Neural cell (in vitro differentiated cells): ENCODE measurements around the gene HBM. TPM values are rescaled to one million over a fixed set of nuclear protein-coding genes. Genes with fewer than 3 reads are reported as not detected.
"Not testable (repeated sequence)": the region's sequence is repeated elsewhere in the genome, so short reads cannot be mapped to it uniquely, and the experiment has no call there.

Source experiments
- H2AFZ ChIP-seq: fragments of 200-600, 300-800 bp; sonication (generic), shearing (Covaris generic); 2 replicates; pipeline ENCODE4 v1.6.0; 2014; ENCODE audit warnings: low read depth, mild to moderate bottlenecking, antibody characterized with exemption, low read length, moderate library complexity
- H3F3A ChIP-seq: fragments of 200-600 bp; shearing (Covaris generic); 2 replicates; pipeline ENCODE4 v1.6.1; 2016; ENCODE audit warnings: mild to moderate bottlenecking, moderate library complexity, mixed read lengths, antibody characterized with exemption, low read length; ENCODE audit not compliant: insufficient read depth, poor library complexity, severe bottlenecking
- H3K27ac ChIP-seq: fragments of 200-600, 300-800 bp; sonication (generic), shearing (Covaris generic); 2 replicates; pipeline ENCODE4 v1.5.1; 2014; ENCODE audit warnings: mild to moderate bottlenecking, low read length, moderate library complexity
- H3K27me3 ChIP-seq: fragments of 300-800, 200-600 bp; sonication (generic), shearing (Covaris generic); 2 replicates; pipeline ENCODE4 v1.6.0; 2014; ENCODE audit warnings: mild to moderate bottlenecking, low read depth, low read length, moderate library complexity; ENCODE audit not compliant: insufficient read depth
- H3K36me3 ChIP-seq: fragments of 300-800, 200-600 bp; sonication (generic), shearing (Covaris generic); 2 replicates; pipeline ENCODE4 v1.5.1; 2014; ENCODE audit warnings: mild to moderate bottlenecking, antibody characterized with exemption, low read length, moderate library complexity; ENCODE audit not compliant: insufficient read depth
- H3K4me2 ChIP-seq: fragments of 300-800, 200-600 bp; sonication (generic), shearing (Covaris generic); 2 replicates; pipeline ENCODE4 v1.6.0; 2014; ENCODE audit warnings: mild to moderate bottlenecking, low read length
- H3K4me3 ChIP-seq: fragments of 300-800, 200-600 bp; sonication (generic), shearing (Covaris generic); 2 replicates; pipeline ENCODE4 v1.5.1; 2014; ENCODE audit warnings: mild to moderate bottlenecking, low read length, moderate library complexity
- H3K79me2 ChIP-seq: fragments of 200-600 bp; shearing (Covaris generic); replicated peaks from 2 replicates; pipeline ENCODE4 v1.6.0; 2014; ENCODE audit warnings: mild to moderate bottlenecking, low read length, moderate library complexity; ENCODE audit not compliant: insufficient read depth
- H3K9ac ChIP-seq: fragments of 300-800, 200-600 bp; sonication (generic), shearing (Covaris generic); 2 replicates; pipeline ENCODE4 v1.6.1; 2016; ENCODE audit warnings: mild to moderate bottlenecking, low read length, mixed read lengths
- H3K9me2 ChIP-seq: fragments of 200-600 bp; shearing (Covaris generic); 2 replicates; pipeline ENCODE4 v1.6.1; 2016; ENCODE audit warnings: mild to moderate bottlenecking, low read length, mixed read lengths; ENCODE audit not compliant: insufficient read depth
- H3K9me3 ChIP-seq: fragments of 200-600, 300-800 bp; sonication (generic), shearing (Covaris generic); 2 replicates; pipeline ENCODE4 v1.6.1; 2016; ENCODE audit warnings: mild to moderate bottlenecking, mixed run types, low read length, moderate library complexity, mixed read lengths
- H4K20me1 ChIP-seq: fragments of 200-600 bp; shearing (Covaris generic); 2 replicates; pipeline ENCODE4 v1.6.1; 2016; ENCODE audit warnings: mild to moderate bottlenecking, mixed run types; ENCODE audit not compliant: insufficient read depth
- CTCF ChIP-seq: fragments of 450-650 bp; IDR thresholded peaks from 2 replicates; pipeline ENCODE4 v1.5.1; 2014; ENCODE audit warnings: antibody characterized with exemption, mild to moderate bottlenecking, moderate library complexity; ENCODE audit not compliant: poor library complexity, severe bottlenecking
- EP300 ChIP-seq: fragments of 450-650 bp; conservative IDR thresholded peaks from 2 replicates; pipeline ENCODE4 v1.6.1; 2014; ENCODE audit warnings: antibody characterized with exemption, mild to moderate bottlenecking, moderate library complexity; ENCODE audit not compliant: poor library complexity, severe bottlenecking
- EZH2 ChIP-seq: fragments of 200-600, 300-800 bp; shearing (Covaris generic), sonication (generic); IDR thresholded peaks from 2 replicates; pipeline ENCODE4 v1.6.1; 2014; ENCODE audit warnings: antibody characterized with exemption, low read length, borderline replicate concordance, mild to moderate bottlenecking; ENCODE audit not compliant: insufficient read depth, poor library complexity, severe bottlenecking
- MXI1 ChIP-seq: fragments of 450-650 bp; conservative IDR thresholded peaks from 2 replicates; pipeline ENCODE4 v1.6.1; 2014; ENCODE audit warnings: antibody characterized with exemption, mild to moderate bottlenecking; ENCODE audit not compliant: poor library complexity, severe bottlenecking
- POLR2AphosphoS5 ChIP-seq: IDR thresholded peaks from 2 replicates; pipeline ENCODE4 v1.6.1; 2012
- RAD21 ChIP-seq: fragments of 450-650 bp; conservative IDR thresholded peaks from 2 replicates; pipeline ENCODE4 v1.6.1; 2014; ENCODE audit warnings: antibody characterized with exemption, mild to moderate bottlenecking, moderate library complexity
- REST ChIP-seq: IDR thresholded peaks from 2 replicates; pipeline ENCODE4 v1.6.1; 2012; ENCODE audit warnings: borderline replicate concordance
- SMC3 ChIP-seq: fragments of 450-650 bp; conservative IDR thresholded peaks from 2 replicates; pipeline ENCODE4 v1.6.1; 2014; ENCODE audit warnings: antibody characterized with exemption, mild to moderate bottlenecking, moderate library complexity; ENCODE audit not compliant: poor library complexity
- TAF1 ChIP-seq: IDR thresholded peaks from 2 replicates; pipeline ENCODE4 v1.6.1; 2012; ENCODE audit warnings: low read depth
- polyA plus RNA-seq: library from polyadenylated mRNA; depleted of rRNA; stranded (reverse); fragments of >200 nt; gene quantifications from 2 replicates; pipeline ENCODE4 v1.2.3, GENCODE V29; 2014

HBM gene
- polyA plus RNA-seq, 1 donor from 2014 or later = not detected

DNA sequence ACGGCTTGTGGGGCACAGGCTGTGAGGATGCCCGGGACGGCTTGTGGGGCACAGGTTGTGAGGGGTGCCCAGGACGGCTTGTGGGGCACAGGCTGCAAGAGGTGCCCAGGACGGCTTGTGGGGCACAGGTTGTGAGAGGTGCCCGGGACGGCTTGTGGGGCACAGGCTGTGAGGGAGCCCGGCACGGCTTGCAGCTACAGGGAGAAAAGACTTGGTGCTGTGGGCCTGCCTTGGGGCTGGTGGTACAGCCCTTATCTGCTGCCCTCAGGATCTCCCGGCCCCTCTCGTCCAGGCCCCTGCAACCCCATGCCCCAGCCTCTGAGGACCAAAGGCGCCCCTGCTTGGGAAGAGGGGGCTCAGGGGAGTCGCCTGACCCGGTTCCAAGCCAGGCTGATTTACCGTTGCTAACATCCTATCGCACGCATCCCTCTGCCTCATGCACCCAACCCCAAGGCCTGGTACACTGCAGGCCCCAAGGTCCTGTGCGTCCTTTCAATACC lies 5.0 kb upstream of the HBM start:
- H3K9me3 ChIP-seq = no peaks in the 10 kb centered on the region
- no peaks in the 10 kb centered on the region for H4K20me1 ChIP-seq
- no peak overlapping the region for H3K4me2 ChIP-seq
- TF ChIP-seq SMC3 = no peak
- TF ChIP-seq EZH2 = no peak
- TF ChIP-seq MXI1 = no peak
- no peak for TF ChIP-seq POLR2AphosphoS5
- no peak for TF ChIP-seq TAF1
- no peak for TF ChIP-seq RAD21
- no peak for TF ChIP-seq REST
- no peak for TF ChIP-seq CTCF
- TF ChIP-seq EP300 = no peak
- peaks cover 57% of the 10 kb centered on the region for H3K27me3 ChIP-seq
- no peaks in the 10 kb centered on the region for H3K79me2 ChIP-seq
- no peak overlapping the region for H3K27ac ChIP-seq
- no peak overlapping the region for H2AFZ ChIP-seq
- H3K9me2 ChIP-seq = no peaks in the 10 kb centered on the region
- H3K4me3 ChIP-seq = no peak overlapping the region
- no peaks in the 10 kb centered on the region for H3K36me3 ChIP-seq
- H3K9ac ChIP-seq = no peak overlapping the region
- no peaks in the 10 kb centered on the region for H3F3A ChIP-seq

DNA sequence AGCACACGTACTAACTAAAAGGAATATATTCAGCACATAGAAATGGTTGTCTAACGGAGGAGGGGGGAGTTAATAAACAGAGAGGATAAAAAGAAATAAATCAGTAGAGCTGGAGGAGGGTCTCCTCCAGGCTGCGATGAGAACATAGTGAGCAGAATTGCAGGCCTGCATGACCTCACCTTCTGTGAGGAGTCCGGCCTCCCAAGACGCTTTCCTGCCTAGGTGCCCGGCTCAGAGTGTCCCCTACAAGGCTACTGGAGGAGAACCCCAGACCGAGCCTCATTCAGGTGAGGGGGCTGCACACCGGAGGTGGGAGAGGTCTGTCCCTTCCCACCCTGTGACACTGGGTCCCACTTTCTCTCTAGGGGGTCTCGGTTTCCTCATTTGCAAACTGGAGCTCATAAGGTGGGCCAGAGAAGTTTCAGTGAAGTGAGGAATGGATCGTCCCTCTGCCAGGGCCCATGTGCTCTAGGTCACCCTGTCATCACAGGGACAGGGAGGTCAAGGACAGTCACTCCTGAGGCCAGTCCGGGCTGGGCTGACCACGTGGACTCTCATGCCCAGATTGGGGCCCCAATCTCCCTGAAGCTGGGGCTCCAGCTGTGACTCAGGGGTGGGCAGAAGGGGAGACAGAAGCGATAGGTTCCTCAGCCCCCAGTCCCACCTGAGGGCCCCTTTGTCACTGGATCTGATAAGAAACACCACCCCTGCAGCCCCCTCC lies 3.3 kb upstream of the HBM start:
- H2AFZ ChIP-seq = no peak overlapping the region
- no peaks in the 10 kb centered on the region for H3K9me2 ChIP-seq
- TF ChIP-seq RAD21 (no peak), TAF1 (no peak), EZH2 (no peak), EP300 (no peak), SMC3 (no peak), REST (no peak), MXI1 (no peak), POLR2AphosphoS5 (no peak), CTCF (no peak)
- no peaks in the 10 kb centered on the region for H4K20me1 ChIP-seq
- H3K79me2 ChIP-seq = no peaks in the 10 kb centered on the region
- H3K36me3 ChIP-seq = no peaks in the 10 kb centered on the region
- H3K27ac ChIP-seq = no peak overlapping the region
- no peak overlapping the region for H3K4me3 ChIP-seq
- no peak overlapping the region for H3K4me2 ChIP-seq
- H3K9ac ChIP-seq = no peak overlapping the region
- H3F3A ChIP-seq = no peaks in the 10 kb centered on the region
- no peaks in the 10 kb centered on the region for H3K9me3 ChIP-seq
- peaks cover 62% of the 10 kb centered on the region for H3K27me3 ChIP-seq

GRCh38 chr16:163139-163538 lies 2.6 kb upstream of the HBM start:
- not testable (repeated sequence) for H3K79me2 ChIP-seq, H3K9ac ChIP-seq, H2AFZ ChIP-seq, H3K9me3 ChIP-seq, H3K27ac ChIP-seq, H3K36me3 ChIP-seq, H3K4me2 ChIP-seq, H3K4me3 ChIP-seq, H4K20me1 ChIP-seq, H3K9me2 ChIP-seq, H3F3A ChIP-seq
- H3K27me3 ChIP-seq = peaks cover 64% of the 10 kb centered on the region
